GM18907 (cell line): Measurements from ENCODE around the gene LSM14B.

Experiments used
- ATAC-seq: cut with Tn5 transposase; IDR thresholded peaks from one replicate; pipeline ENCODE4 v1.9.1; 2021; ENCODE audit warnings: mild to moderate bottlenecking, moderate library complexity; ENCODE audit not compliant: unreplicated experiment

Gene LSM14B

DNA sequence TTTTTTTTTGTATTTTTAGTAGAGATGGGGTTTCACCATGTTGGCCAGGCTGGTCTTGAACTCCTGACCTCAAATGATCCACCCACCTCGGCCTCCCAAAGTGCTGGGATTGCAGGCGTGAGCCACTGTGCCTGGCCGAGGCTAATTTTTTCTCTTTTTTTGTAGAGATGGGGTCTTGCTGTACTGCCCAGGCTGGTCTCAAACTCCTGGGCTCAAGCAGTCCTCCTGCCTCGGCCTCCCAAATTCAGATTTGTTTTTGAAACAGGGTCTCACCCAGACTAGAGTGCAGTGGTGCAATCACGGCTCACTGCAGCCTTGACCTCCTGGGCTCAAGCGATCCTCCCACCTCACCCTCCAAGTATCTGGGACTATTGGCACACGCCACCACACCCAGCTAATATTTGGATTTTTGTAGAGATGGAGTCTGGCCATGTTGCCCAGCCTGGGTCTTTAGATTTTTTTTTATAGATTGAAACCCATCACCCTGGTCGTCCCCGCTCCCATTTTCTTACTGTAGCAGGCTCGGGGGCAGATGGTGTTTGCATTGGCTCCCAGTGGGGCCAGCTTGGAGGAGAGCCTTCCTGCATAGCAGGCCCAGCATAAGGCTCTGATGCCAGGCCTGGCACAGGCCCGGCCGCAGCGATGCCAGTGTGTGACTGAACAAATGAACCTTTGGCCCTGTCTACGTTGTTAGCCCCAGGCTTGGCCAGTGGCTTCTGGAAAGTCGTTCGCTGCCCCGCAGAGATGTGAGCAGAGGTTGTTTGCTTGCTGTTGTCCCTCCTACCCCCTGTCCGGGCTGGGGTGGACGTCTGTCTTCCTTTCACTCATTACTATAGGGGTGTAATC is 56.3 kb downstream of the LSM14B start:
- ATAC-seq, result no peak

DNA sequence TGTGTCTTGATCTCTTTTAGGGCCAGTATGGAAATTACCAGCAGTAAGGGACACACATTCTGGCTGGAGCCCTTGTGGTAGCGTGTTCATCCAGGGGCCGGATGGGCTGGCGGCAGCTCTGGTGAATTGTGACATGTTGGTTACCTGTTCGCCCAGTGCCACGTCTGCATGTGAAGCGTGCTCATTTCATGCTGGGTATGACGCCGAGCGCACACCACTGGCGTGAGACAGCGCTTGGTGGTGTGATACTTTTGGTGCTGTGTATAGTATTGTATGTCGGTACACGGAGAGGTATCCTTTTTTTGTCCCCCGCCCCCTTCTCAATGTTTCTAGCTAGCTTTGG is 56.9 kb downstream of the LSM14B start:
- ATAC-seq, result no peak

DNA sequence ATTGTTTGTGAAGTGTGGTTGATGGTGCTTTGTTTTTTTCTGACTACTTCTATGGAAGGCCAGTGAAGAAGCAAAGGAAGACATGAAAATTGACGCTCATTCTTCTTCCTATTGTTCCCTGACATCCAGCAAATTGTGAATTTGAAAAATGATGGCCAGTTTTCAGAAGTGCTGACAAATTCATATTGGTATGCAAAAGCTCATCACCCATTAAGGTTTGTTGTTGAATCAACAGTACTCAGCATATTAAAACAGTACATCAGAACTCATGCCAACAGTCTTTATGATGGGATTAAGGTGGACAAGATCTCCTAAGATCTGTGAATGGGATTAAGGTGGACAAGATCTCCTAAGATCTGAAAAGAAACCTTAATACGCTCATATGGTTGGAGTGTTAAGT is 59.5 kb downstream of the LSM14B start:
- ATAC-seq, result no peak

DNA sequence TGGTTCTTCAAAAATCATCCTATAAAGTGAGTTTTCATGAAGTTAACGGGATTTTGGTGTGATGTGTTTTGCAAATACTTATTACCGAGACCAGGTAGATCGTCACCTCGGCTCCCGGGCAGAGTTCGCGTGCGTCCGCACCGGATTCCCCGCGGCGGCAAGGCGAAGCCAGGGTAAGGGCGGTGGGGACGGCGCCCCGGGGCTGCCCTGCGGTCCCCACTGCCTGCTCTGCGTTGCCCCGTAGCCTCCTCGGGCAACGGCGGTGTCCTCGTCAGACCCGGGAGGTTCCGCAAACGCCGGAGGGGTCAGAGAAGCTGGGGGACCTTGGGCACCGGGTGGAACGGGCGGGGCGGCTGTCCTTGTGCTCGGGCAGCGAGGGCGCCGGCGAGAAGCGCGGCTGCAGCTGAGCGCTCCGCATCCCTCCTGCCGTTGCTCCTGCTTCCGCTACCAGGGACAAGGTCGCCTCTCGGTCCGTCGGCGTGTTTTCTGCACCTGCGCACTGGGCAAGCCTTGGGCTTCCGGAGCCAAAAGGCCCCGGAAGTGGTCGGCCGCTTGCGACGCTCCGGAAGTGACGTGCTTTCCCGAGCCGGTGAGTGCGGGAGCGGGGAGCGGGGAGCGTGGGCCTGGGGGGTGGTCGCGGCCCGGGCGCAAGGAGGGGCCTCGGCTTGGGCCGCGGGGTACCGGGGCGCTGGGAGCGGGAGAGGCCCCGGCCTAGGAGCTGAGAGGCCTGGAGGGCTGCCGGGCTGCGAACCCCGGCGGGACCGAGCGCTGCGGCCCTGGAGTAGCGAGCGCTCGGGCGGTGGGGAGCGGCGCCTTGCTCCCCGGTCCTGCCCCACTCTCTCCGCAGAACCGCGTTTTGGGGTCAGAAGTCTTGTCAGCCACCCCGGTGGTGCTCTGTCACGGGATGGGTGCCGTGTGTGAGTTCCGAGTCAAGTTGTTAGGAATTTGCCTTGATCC is 60.5 kb downstream of the LSM14B start, which contains the start of gene MTG2:
Gene MTG2 (plus strand): TSS at position 560 of the 957 bp plus-strand sequence. CDS start 10,393 bp downstream, outside the sequence.
- peak; percentile 88 for ATAC-seq

DNA sequence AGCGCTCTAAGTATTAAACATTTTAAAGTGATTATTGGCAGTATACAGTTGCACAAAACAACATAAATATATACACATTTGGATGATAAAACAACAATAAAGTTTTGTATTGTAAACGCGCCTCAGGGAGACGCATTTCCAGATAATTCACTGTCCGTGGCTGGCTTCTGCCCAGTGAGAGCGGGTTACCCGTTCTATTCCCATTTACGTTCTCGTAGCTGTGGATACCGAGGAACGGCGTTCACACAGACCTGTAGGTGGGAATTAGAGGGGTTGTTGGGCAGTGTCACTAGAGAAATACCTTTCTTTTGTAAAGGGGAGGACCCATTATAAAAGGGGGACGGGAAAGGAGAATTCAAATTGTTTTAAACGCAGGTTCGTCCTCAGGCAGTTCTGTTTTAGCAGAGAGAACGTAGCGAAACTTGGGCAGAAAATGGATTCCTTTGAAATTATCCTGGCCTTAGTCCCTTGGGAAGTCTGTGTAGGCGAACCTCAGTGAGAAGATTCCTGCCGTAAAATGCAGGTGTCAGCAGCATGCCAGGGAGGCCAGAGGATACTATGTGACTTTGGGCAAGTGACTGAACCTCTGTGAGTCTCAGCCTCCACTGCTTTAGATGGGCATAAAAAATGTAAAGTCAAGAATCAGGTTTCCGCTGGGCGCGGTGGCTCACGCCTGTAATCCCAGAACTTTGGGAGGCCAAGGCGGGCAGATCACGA is 61.3 kb downstream of the LSM14B start:
- no peak for ATAC-seq
